ENCODE results near the gene MRI1. TPM values are rescaled to one million over a fixed set of nuclear protein-coding genes. Genes with fewer than 3 reads are reported as not detected.
"Not testable (repeated sequence)": the region's sequence is repeated elsewhere in the genome, so short reads cannot be mapped to it uniquely, and the experiment has no call there.

The MRI1 gene
- total RNA-seq, 2 experiments from 2014 or later: 35.9 to 39.9 TPM

- Mint-ChIP-seq H3K9me3 (ENCODE audit: low read depth) (no peaks in the 10 kb centered on the region), H3K36me3 (ENCODE audit: low read depth) (peaks cover 3% of the 10 kb centered on the region), H3K4me1 (peaks cover 22% of the 10 kb centered on the region), H3K27me3 (no peaks in the 10 kb centered on the region), H3K4me3 (no peak overlapping the region), H3K27ac (no peak overlapping the region)
- intact Hi-C loops (cut with DNase I, micrococcal nuclease): no loop called here
- ATAC-seq: no peak
- ChIA-PET CTCF (no interaction called here), POLR2A (no interaction called here)
- no peak for DNase-seq
Measured at GRCh38 chr19:13734751-13735150, 29.6 kb upstream of the MRI1 start.

DNA sequence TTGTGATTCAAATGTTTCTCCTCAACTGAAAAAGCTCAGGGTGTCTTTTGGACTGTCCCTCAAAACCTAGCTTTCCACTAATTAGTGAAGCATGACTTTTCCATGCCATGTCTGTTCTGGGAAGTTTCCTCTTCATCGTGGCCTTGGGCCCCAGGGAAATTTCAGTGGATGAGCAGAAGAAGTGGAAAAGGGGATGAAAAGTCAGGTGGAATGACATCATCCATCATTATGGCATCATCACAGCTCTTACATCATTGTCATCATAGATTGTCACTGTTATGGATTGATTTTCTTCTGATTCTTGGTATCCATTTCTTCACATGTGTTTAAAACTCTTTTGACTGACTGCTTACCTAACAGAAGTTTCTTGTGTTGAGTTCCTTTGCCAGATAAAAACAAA is 26.2 kb upstream of the MRI1 start:
- Mint-ChIP-seq H3K9me3 (ENCODE audit: low read depth) (no peaks in the 10 kb centered on the region), H3K4me3 (no peak overlapping the region), H3K36me3 (ENCODE audit: low read depth) (peaks cover 3% of the 10 kb centered on the region), H3K27ac (no peak overlapping the region), H3K27me3 (no peaks in the 10 kb centered on the region), H3K4me1 (no peaks in the 10 kb centered on the region)
- CTCF ChIA-PET: interaction anchor here (0.7 kb wide), 1 partner anchor 60 kb away, joined by 4 read pairs; no protein-coding TSS in a partner anchor
- DNase-seq (no peak), ATAC-seq (no peak)
- POLR2A ChIA-PET: no interaction called here
- intact Hi-C loops (cut with DNase I, micrococcal nuclease): no loop called here

DNA sequence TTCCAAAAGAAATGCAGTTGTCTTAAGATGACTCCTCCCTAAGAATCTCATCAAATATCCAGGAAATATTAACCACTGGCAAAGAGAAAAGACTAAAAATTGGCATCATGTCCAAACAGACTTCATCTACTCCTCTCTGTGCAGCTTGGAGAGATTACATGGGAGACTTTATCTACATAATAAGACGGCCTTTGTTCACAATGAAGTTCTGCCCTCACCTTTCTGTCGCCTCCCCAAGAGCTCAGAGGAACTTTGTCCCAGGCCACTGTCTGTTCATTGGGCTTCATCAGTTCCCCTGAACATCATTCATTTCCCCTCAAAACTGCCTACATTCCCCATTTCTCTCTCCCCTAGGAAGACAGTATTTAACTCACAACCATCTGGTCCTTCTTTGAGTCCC is 22.4 kb upstream of the MRI1 start:
- no peaks in the 10 kb centered on the region for H3K27me3 Mint-ChIP-seq
- no peaks in the 10 kb centered on the region for H3K36me3 Mint-ChIP-seq (ENCODE audit: low read depth)
- H3K4me3 Mint-ChIP-seq: no peak overlapping the region
- intact Hi-C loops (cut with DNase I, micrococcal nuclease): no loop called here
- ChIA-PET CTCF (no interaction called here), POLR2A (no interaction called here)
- ATAC-seq (no peak), DNase-seq (no peak)
- H3K4me1 Mint-ChIP-seq: peaks cover 1% of the 10 kb centered on the region
- no peak overlapping the region for H3K27ac Mint-ChIP-seq
- H3K9me3 Mint-ChIP-seq (ENCODE audit: low read depth): no peaks in the 10 kb centered on the region

GRCh38 chr19:13742756-13743155 is 21.6 kb upstream of the MRI1 start:
- DNase-seq (no peak), ATAC-seq (no peak)
- Mint-ChIP-seq H3K4me3 (no peak overlapping the region), H3K36me3 (ENCODE audit: low read depth) (no peaks in the 10 kb centered on the region), H3K4me1 (peaks cover 7% of the 10 kb centered on the region), H3K27ac (no peak overlapping the region), H3K9me3 (ENCODE audit: low read depth) (no peaks in the 10 kb centered on the region), H3K27me3 (no peaks in the 10 kb centered on the region)
- ChIA-PET POLR2A (no interaction called here), CTCF (interaction anchor here (0.8 kb wide), 1 partner anchor 119 kb away, joined by 3 read pairs; no protein-coding TSS in a partner anchor)
- intact Hi-C loops (cut with DNase I, micrococcal nuclease): no loop called here

GRCh38 chr19:13744174-13744573 is 20.1 kb upstream of the MRI1 start:
- ChIA-PET CTCF (interaction anchor here (0.7 kb wide), 1 partner anchor 440 kb away, joined by 3 read pairs; no protein-coding TSS in a partner anchor), POLR2A (no interaction called here)
- intact Hi-C loops (cut with DNase I, micrococcal nuclease): no loop called here
- DNase-seq (no peak), ATAC-seq (no peak)
- Mint-ChIP-seq H3K4me3 (no peak overlapping the region), H3K36me3 (ENCODE audit: low read depth) (no peaks in the 10 kb centered on the region), H3K4me1 (peaks cover 15% of the 10 kb centered on the region), H3K27ac (no peak overlapping the region), H3K9me3 (ENCODE audit: low read depth) (no peaks in the 10 kb centered on the region), H3K27me3 (no peaks in the 10 kb centered on the region)

GRCh38 chr19:13747098-13747453 is 17.2 kb upstream of the MRI1 start:
- no peak for DNase-seq
- Mint-ChIP-seq H3K4me3 (peak overlapping the region; percentile 80), H3K36me3 (ENCODE audit: low read depth) (no peaks in the 10 kb centered on the region)

DNA sequence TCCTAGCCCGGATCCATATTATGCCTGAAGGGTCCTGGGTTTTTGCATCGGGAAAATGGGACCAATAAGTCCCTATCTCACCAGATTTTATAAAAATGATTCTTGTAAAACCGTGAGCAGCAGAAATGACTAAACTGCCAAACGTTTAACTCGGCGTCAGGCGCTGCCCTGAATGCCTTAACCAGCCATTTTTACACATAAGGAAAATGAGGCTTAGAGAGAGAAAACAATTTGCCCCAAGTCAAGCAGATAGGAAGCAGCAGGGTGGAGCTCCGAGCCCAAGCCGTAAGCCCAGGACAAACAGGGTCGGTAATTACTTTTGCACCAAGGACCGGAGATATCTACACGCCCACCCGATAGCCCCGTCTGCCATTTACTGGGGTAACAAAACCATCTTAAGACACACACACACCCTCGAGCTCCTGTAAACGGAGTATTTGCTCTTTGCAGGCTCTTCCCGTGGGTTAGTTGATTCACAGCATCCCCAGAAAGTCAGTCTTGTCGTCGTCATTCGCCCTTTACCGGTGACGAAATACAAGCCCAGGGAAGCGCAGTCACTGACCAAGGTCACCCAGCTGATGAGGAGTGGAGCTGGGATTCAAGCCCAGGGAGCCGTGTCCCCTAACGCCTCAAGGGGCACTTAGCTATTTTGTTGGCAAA is 16.0 kb upstream of the MRI1 start:
- intact Hi-C loops (cut with DNase I, micrococcal nuclease): loop anchor here in 1 of 2 experiments (1.0 to 5.0 kb wide), 2 partner anchors 333 to 596 kb away; partner anchors contain the start of genes IER2 and STX10

More at GRCh38 chr19:13747098-13747453, 17.2 kb upstream of the MRI1 start:
- Mint-ChIP-seq H3K27me3 (no peaks in the 10 kb centered on the region), H3K27ac (peak overlapping the region; percentile 63), H3K9me3 (ENCODE audit: low read depth) (no peaks in the 10 kb centered on the region), H3K4me1 (peaks cover 25% of the 10 kb centered on the region)
- ATAC-seq: no peak
- ChIA-PET CTCF (interaction anchor here (0.6 to 2.1 kb wide), 4 partner anchors 11 to 100 kb away, joined by 3 to 9 read pairs (median 4); partner anchors contain the start of genes C19orf53 and MRI1), POLR2A (interaction anchor here (0.6 to 2.3 kb wide), 4 partner anchors 15 to 1558 kb away, joined by 3 to 11 read pairs (median 4); partner anchors contain the start of gene MRI1)
- intact Hi-C loops (cut with DNase I, micrococcal nuclease): loop anchor here (1.0 to 5.0 kb wide), 11 partner anchors 16 to 595 kb away; partner anchors contain the start of genes ZSWIM4 (in 2 of the 2), BRME1 (in 1 of the 2), C19orf53 (in 1 of the 2) and CC2D1A (in 1 of the 2)

DNA sequence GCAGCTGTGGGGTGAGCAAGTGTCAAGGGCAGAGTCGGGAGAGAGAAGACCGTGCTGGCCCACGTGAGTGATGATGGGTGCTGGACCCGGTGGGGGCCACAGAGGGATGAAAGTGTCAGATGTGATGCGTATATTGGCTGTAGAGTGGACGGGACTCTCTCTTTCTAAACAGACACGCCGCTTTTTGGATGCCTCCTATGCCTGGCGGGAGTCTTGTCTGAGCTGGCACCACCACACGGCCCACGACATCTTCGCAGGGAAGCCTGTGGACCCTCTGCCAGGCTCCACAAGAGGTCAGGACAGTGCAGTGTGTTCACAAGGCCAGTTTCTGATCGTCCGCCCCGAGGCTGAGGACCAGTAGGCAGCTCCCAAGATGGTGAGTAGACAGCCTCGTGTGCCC is 12.9 kb upstream of the MRI1 start:
- no peak overlapping the region for H3K27ac Mint-ChIP-seq
- no peak overlapping the region for H3K4me3 Mint-ChIP-seq
- intact Hi-C loops (cut with DNase I, micrococcal nuclease): no loop called here
- POLR2A ChIA-PET: interaction anchor here (0.5 to 0.7 kb wide), 2 partner anchors 17 to 234 kb away, joined by 3 read pairs; no protein-coding TSS in a partner anchor
- ATAC-seq (no peak), DNase-seq (no peak)
- no peaks in the 10 kb centered on the region for H3K9me3 Mint-ChIP-seq (ENCODE audit: low read depth)
- CTCF ChIA-PET: no interaction called here
- peaks cover 20% of the 10 kb centered on the region for H3K36me3 Mint-ChIP-seq (ENCODE audit: low read depth)
- H3K4me1 Mint-ChIP-seq: peaks cover 32% of the 10 kb centered on the region
- no peaks in the 10 kb centered on the region for H3K27me3 Mint-ChIP-seq

More for the DNA sequence above, 16.0 kb upstream of the MRI1 start:
- Mint-ChIP-seq H3K27ac (peak overlapping the region; percentile 84), H3K4me3 (peak overlapping the region; percentile 80), H3K36me3 (ENCODE audit: low read depth) (peaks cover 4% of the 10 kb centered on the region), H3K27me3 (no peaks in the 10 kb centered on the region), H3K4me1 (peaks cover 30% of the 10 kb centered on the region), H3K9me3 (ENCODE audit: low read depth) (no peaks in the 10 kb centered on the region)
- ChIA-PET CTCF (interaction anchor here (0.6 to 2.1 kb wide), 15 partner anchors 12 to 553 kb away, joined by 3 to 10 read pairs (median 3); partner anchors contain the start of genes ASF1B, C19orf53 and MRI1), POLR2A (interaction anchor here (0.7 to 2.3 kb wide), 4 partner anchors 16 to 205 kb away, joined by 3 to 11 read pairs (median 4); partner anchors contain the start of gene MRI1)
- DNase-seq (peak; percentile 50), ATAC-seq (peak; percentile 2)

DNA sequence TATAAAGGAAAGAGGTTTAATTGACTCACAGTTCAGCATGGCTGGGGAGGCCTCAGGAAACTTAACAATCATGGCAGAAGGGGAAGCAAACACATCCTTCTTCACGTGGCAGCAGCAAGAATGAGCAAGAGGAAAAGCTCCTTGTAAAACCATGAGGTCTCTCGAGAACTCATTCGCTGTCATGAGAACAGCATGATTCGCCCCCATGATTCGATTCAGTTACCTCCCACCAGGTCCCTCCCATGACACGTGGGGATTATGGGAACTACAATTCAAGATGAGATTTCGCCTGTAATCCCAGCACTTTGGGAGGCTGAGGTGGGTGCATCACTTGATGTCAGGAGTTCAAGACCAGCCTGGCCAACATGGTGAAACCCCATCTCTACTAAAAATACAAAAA is 10.7 kb upstream of the MRI1 start:
- H3K4me3 Mint-ChIP-seq; CTCF ChIA-PET; POLR2A ChIA-PET; H3K27me3 Mint-ChIP-seq; intact Hi-C loops (cut with DNase I, micrococcal nuclease); DNase-seq; H3K9me3 Mint-ChIP-seq (ENCODE audit: low read depth): not testable (repeated sequence)
- ATAC-seq: peak; percentile 49
- peak overlapping the region; percentile 51 for H3K27ac Mint-ChIP-seq
- H3K36me3 Mint-ChIP-seq (ENCODE audit: low read depth): peaks cover 30% of the 10 kb centered on the region
- peaks cover 23% of the 10 kb centered on the region for H3K4me1 Mint-ChIP-seq

- CTCF ChIA-PET: no interaction called here
- intact Hi-C loops (cut with DNase I, micrococcal nuclease): no loop called here
- Mint-ChIP-seq H3K27me3 (no peaks in the 10 kb centered on the region), H3K36me3 (ENCODE audit: low read depth) (peaks cover 35% of the 10 kb centered on the region), H3K4me1 (peaks cover 7% of the 10 kb centered on the region), H3K9me3 (ENCODE audit: low read depth) (no peaks in the 10 kb centered on the region), H3K27ac (no peak overlapping the region), H3K4me3 (no peak overlapping the region)
- POLR2A ChIA-PET: no interaction called here
- DNase-seq (no peak), ATAC-seq (no peak)
Measured at GRCh38 chr19:13756210-13756609, 8.1 kb upstream of the MRI1 start.

DNA sequence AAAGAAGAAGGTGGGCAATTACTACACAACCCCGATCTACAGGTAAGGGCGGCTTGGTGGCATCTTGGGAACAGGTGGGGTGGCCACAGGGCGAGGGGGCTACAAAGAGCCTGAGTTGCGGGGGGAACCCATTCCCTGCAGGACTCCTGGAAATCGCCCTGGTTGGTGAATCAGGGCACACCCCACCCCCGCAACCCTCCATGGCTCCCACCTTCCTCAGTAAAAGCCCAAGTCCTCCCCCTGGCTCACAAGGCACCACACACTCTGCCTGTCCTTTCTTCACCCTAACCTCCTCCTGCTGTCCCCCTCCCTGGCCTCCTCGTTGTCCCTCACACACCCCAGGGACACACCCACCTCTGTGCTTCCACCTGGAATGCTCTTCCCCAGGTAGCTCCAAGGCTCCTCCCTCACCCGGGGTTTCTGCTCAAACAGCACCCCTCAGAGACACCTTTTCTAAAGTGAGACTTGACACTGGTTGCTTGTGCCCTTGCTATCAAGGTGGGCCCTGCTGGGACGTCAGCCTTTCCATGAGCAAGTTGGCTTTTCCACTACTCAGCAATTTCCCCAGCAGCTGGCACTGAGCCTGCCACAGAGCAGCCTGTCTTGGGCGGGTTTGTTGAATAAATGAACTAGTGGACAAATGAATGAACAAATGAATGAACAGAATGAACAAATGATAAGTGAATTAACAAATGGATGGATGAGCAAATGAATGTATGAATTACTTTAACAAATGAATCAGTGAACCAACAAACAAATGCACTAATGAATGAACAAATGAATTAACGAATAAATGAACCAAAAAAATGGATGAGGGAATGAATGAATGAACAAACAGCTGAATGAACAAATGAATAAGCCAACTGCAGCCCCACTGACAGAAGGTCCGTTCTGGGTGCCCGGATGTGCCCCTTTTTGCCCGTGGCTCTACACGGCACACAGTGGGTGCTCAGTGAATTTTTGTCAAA is 6.2 kb upstream of the MRI1 start:
- Mint-ChIP-seq H3K27me3 (no peaks in the 10 kb centered on the region), H3K27ac (no peak overlapping the region), H3K36me3 (ENCODE audit: low read depth) (peaks cover 44% of the 10 kb centered on the region), H3K9me3 (ENCODE audit: low read depth) (no peaks in the 10 kb centered on the region), H3K4me3 (no peak overlapping the region), H3K4me1 (peaks cover 4% of the 10 kb centered on the region)
- intact Hi-C loops (cut with DNase I, micrococcal nuclease): no loop called here
- ChIA-PET CTCF (no interaction called here), POLR2A (no interaction called here)
- ATAC-seq (no peak), DNase-seq (no peak)
